HUDEP-2 (cell line): Measurements from ENCODE around the gene CEP104.
"Not testable (repeated sequence)": the region's sequence is repeated elsewhere in the genome, so short reads cannot be mapped to it uniquely, and the experiment has no call there.

Experiments
- DNase-seq, 76 experiments: peaks; one replicate each; lab custom pipeline; 2025; ENCODE audit not compliant: unreplicated experiment in 76 of 76; lab: John Stamatoyannopoulos, UW

Gene CEP104

DNA sequence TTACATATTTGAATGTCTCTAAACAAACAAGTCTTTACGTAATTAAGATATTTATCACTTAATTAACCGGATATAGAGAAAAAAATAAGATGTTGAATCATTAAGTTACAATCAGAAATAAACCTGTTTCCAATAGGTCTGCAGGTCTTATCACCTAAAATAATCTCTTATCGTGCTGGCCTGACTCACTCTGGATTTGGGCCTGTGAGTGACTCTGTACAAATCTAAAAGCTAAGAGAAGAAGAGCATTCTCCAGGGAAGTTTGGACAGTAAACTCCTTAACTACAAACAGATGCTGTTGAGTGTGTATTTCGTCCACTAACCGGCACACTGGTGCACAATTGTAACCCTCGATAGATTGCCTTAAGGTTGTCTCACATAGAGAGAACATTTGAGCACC lies 25.3 kb downstream of the CEP104 start:
- no peak for DNase-seq

DNA sequence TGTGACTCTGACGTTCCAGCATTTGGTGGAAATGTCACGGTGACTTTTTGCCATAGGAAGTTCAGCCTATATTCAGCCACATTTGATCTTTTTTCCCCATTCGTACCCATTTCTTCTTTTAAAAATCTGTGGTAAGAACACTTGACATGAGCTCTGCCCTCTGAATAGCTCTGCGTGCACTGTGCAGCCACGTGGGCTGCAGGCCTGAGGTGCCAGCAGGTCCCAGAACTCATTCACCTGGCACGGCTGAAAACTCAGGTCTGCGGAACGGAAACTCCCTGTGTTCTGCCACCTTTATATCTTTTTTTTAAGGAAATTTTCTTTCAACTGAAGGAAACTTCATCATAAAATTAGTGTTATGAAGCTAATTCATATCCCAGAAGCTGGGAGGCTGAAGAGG lies 28.6 kb downstream of the CEP104 start:
- no peak for DNase-seq

DNA sequence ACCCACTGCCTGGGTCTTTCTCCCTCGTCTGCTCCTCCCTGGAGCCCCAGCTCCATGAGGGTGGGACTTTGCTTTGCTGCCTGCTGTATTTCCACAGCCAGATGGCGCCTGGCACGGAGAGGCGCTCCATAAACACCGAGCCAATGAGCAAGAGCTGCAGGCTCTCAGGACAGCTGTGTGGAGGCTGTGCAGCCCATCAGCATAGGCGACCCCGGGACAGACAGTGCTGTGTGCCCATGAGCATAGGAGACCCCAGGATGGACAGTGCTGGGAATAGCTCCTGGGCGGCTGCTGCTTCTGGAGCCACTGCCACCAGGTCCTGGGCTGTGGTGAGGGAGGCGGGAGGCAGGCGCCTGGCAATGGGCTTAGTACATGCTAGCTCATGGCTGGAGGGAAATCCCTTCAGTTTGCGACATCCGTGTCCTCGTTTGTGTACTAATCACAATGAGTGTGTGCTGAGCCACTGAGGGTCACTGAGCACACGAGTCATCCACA lies 29.2 kb downstream of the CEP104 start:
- no peak for DNase-seq

DNA sequence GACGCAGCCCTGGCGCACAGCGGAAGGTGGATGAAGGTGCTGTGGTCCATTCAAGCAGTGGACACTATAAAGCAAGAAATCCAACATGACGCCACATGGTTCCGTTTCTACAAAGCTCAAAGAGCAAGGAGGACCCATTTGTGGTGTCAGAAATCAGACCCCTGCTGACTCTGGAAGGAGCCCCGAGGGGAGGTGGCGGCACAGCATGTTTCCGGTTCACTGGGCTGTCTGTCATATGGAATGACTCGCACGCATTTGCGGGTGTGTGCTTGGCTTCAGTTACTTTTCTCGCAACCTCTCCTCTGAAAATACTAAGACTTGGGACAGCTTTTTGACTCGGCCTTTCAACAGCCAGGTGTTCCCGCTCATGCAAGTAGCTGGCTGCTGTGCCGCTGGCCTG lies 31.7 kb downstream of the CEP104 start:
- no peak for DNase-seq

DNA sequence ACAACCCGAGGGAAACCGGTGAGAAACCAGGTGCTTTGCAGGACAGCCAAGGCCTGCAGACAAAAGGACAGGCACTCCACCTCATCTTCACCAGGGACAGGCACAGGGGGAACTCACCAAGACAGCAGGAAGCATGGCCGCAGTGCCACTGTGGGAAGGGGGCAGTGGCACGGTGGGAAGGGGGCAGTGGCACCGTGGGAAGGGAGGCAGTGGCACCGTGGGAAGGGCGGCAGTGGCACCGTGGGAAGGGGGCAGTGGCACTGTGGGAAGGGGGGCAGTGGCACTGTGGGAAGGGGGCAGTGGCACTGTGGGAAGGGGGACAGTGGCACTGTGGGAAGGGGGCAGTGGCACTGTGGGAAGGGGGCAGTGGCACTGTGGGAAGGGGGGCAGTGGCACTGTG lies 32.4 kb downstream of the CEP104 start:
- no peak for DNase-seq

DNA sequence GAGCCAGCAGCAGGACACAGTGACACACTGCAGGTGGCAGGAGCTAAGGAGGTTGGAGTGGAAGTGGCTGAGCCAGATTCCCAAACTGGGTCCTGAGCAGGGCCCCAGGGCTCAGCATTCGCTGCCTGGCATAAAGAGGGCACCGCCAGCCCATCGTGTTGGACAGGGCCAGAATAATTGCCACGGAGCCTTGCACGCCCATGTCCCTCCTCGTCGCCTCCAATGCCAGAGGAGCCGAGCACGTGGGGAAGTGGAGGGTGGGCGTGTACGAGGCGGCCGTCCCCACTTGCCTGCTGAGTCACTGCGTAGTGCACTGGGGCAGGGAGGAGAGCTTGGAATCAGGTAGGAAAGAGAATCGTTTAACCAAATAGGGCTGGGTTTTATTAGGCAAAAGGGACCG lies 34.6 kb downstream of the CEP104 start:
- no peak for DNase-seq

DNA sequence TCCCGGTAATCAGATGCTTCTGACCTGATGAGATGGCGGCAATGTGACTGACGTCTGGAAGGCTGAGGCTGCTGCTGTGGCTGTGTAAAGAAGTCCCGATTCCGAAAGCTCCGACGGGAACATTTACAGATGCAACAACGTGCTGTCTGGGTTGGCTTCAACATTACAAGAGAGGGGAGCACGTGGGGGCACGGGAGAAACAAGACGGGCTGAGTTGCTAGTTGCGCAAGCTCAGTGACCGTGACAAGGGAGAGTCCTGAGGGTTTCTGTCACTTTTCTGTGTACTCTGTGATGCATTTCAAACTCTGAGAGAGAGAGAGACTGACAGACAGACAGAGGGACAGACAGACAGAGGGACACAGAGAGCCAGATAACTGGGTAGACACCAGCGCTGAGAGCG lies 35.1 kb downstream of the CEP104 start:
- DNase-seq, result no peak

DNA sequence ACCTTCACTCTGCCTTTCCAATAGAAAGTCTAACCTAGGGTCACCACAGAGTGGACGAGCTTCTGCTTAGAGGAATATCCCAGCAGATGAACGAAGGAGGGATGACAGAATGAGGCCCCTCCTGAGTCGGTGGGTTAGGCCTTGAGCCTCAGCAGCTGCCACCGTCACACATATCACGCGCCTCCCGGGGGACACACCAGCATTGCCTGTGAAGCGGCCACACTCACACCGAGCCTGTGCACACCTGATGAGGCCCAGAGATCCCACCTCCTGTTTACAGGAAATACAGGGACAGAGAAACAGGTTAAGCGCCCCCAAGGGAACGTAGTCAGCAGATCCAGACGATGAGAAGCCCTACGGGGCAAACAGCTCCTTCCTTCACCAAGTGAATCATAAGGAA lies 35.6 kb downstream of the CEP104 start:
- no peak for DNase-seq

DNA sequence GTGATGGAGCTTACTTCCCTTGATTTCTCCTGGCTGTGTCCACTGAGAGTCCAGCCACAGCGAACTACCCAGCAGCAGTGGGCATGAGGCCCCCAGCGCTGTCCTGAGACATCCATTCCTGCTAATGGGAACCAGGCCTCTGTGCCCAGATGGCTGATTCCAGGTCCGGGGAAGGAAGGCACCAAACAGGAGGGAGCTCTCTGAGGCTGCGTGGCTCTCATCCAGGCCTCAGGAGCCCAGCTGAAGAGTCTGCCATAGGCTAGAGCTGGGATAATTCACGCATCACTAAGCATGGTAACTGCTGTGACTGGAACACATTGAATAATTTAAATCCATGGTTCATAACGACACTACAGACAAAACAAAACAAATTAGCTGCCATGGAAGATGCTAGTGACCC lies 36.0 kb downstream of the CEP104 start:
- DNase-seq, result no peak

DNA sequence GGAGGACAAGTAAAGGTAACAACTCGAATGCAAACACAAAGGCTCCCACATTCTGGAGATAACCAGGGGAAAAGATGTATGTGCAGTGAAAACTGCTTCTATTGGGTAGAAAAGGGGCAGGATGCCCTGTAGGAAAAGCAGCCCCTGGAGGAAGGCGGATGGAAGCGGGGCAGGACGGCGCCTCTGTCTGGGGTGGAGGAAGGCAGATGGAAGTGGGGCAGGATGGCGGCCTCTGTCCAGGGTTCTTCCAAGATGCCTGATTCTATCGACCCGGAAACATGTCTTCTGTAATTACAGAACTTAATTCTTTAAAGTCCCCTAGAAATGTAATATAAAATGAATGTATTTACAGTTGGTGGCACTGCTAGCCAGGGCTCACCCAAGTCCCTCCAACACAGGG lies 36.7 kb downstream of the CEP104 start:
- no peak for DNase-seq

DNA sequence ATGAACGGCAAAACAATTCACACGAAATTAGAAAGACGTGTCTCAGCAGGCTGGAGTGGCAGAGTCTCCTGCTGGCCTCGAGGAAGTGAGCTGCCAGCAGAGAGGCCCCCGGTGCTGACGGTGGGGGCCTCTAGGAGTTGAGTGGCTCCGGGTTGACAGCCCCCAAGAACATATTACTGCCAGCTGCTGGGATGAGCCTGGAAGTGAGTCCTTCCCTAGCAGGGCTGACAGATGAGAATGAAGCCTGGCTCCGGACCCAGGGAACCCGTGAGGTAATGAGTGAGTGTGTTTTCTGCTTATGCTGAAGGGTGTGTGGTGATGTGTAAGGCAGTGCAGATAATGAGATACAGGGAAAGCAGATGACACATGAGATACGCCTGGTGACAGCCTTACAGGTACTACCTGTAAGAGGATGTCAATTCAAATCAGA lies 37.2 kb downstream of the CEP104 start:
- DNase-seq, result no peak

DNA sequence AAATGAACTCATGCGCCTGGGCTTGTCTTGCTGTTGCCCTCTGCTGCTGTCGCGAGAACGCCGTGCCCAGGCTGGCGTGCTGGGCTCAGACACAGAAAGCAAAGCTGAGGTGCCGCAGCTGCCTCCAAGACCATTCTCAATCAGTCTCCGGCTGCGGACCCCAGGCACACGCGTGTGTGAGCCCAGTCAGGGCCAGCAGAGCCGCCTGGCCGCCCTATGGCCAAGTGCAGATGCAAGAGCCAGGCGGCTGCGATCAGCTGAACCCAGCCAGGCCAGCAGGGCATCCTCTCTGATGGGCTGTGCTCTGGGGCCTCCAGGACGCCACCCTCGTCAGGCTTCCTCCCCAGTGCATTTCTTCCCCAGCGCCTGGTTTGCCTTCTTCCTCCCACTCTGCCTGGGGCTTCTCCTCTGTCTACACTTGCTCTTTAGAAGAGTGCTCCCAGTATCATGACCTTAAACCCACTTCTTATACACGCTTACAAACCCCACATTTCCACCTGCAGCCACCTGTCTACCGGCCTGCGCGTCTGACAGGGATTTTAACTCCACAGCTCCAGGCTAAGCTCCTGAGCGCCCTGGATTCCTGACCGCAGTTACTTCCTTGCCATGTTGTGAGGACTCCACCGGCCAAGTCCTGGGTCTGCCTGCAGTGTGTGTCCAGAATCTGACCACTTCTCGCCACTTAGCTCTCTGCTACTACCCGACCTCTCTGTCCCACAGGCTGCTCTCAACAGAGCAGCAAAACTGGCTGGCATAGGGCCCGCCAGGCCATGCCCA lies 39.0 kb downstream of the CEP104 start:
- DNase-seq, result no peak

DNA sequence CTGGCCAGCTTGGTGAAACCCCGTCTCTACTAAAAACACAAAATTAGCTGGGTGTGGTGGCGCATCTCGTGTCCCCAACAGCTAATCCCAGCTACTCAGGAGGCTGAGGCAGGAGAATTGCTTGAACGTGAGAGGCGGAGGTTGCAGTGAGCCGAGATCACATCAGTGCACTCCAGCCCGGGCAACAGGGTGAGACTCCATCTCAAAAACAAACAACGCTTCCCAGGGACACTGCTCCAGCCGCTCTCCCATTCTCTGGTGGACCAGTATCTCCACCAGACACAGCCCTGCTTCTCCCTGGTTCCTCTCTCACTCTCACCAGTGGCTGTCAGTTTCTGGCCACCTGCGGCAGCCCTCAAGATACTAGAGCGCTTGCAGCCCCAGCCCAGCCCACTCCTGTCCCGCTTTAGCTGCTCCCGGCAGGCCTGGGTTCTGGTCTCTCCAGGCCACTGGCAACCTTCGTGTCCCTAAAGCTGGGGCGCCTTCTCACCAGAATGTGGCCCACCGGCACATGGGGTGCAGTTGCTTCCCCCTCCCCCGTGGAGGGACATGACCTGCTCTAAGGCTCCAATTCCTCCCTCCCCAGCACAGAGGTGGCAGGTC lies 39.8 kb downstream of the CEP104 start:
- no peak for DNase-seq

DNA sequence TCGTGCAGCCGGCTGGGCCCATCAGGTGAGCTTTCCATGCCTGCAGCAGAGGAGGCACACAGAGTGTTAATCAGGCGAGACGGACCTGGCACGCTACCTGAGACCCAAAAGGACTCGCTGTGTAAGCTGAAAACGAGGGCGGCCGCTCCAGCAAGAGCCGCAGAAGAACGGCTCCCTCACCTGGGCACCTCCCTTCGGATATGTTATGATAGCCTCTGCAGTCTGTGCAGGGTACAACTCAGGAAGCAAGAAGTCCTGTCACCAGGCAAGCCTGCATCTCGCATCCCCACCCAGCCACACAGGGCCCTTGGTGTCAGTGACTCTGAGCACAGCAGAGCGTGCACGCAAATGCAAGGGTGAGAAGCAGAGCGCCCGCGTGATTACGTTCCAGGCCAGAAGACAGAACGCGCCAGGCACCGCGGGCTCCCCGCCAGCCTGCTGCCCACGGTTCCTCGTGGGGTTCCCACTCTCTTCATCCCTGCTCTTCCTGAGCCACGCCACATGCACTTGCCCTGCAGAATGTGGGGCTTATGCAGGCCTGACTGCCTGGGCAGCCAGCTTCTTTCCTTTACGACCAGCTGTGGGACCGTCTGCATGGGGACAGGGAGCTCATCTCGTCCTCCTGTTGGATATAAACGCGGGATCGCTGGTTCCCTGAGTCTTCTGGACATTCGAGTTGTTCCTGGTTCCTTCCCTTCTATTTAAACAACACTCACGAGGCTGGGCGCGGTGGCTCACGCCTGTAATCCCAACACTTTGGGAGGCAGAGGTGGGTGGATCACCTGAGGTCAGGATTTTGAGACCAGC lies 40.5 kb downstream of the CEP104 start:
- no peak for DNase-seq

DNA sequence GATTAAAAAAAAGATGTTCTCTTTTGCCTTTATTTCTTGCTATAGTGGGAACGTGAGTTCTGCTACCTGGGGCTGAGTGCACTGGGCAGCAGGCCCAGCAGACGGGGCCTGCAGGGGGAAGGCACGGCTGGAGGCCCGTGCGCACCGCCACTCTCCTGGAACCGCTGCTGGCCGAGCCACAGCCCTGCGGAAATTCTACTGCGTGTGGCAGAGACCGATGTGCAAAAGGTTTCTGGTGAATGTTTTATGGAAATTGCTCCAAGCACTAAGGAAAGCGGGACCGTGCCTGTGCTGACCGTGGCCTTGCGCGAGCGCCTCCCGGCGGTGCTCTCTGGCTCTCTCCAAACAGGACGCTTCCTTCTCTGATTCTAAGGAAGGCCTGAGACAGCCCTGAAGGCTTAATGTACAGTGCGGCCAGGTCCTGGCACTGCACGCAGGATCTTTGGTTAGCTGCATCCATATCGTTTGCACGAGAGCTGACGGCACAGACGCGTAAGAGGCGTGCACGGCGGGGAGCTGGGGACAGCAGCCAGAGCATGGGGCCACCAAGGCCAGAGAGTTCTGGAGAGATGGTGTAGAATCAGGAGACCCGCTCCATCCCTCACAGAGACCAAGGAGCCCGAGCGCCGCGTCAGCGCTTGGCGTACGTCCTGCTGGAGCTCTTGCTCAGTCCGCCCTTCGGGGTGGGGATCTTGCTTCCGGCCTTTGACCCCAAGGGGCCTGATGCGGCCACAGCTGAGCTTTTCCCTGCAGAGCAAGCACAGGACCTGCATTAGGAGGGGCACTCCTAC lies 42.0 kb downstream of the CEP104 start:
- DNase-seq, result no peak

DNA sequence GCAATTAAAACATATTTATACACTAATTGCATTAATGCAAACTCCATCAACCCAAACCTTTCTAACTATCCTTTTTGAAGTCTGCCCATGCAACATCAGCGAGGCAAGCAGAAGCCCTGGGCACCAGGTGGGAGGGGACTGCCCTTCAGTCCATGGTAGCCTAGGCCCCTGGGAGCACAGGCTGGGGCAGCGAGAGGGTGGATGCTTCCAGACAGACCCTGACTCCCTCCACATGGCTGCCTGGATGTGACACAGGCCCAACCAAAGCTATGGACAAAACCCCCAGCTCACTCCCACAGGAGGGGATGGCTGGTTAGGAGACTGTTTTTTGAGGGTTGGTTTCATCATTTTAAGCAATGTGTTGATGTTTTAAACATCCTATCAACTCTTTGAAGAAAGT lies 42.9 kb downstream of the CEP104 start:
- DNase-seq, result no peak

DNA sequence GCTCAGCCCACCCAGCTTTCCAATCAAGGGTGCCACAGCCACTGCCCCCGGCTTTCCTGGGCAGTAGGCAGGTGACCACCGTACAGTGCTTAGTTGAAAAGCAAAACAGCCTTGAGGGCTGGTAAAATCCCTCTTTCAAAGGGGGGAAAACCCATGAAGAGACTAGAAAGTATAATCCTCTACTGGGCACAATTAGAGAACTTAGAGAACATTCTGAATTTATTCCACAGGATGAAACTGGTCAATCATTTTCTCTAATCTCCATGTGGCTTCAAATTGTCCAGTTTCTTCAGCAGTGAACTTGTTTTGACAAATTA lies 45.5 kb downstream of the CEP104 start:
- DNase-seq, result no peak

DNA sequence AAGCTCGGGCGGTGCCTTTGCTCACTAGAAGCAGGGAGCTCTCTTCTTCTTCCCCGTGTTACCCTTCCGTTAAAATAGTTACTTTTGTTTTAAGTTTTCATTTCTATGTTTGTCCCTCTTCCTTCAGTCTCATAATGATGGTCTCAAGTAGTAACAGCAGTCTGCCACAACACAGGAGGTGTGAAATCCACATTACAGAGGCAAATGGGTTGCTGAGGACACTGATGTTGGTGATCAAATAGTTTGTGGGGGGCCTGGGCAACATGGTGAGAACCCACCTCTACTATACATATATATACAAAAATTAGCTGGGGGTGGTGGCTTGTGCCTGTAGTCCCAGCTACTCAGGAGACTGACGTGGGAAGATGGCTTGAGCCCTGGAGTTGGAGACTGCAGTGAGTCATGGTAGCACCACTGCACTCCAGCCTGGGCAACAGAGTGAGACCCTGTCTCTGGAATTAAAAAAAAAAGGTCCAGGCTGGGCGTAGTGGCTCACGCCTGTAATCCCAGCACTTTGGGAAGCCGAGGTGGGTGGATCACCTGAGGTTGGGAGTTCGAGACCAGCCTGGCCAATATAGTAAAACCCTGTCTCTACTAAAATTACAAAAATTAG lies 46.8 kb downstream of the CEP104 start:
- not testable (repeated sequence) for DNase-seq

DNA sequence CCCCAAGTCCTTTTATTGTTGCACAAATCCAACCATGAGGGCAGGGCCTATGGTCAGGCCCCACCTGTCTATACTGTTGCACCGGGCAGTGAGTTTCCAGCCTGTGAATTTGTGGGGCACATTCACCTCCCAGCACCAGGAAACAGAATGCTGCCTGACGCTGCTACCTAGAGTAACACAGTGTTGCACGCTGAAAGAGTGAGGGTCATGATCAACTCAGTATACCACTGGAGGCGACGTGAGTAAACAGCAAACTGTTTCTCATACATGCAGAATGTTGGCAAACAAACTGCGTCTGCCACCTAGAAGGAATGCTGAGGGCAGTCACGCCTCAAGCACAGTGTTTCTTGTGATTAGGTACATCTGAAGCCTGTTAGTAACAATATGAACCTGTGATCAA lies 47.3 kb downstream of the CEP104 start:
- no peak for DNase-seq

DNA sequence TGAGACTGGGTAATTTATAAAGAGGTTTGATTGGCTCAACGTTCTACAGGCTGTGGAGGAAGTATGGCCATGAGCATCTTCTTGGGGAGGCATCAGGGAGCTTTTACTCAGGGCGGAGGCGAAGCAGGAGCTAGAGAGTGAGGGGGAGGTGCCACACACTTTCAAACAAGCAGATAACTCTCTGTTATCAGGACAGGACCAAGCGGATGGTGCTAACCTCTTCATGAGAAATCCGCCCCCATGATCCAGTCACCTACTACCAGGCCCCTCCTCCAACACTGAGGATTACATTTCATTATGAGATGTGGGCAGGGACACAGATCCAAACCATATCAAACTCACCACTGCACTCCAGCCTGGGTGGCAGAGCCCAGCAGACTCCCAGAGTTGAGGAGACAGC lies 49.2 kb downstream of the CEP104 start:
- DNase-seq, result peak in 51 of 76 experiments; percentile 7 to 95 (median 47)

DNA sequence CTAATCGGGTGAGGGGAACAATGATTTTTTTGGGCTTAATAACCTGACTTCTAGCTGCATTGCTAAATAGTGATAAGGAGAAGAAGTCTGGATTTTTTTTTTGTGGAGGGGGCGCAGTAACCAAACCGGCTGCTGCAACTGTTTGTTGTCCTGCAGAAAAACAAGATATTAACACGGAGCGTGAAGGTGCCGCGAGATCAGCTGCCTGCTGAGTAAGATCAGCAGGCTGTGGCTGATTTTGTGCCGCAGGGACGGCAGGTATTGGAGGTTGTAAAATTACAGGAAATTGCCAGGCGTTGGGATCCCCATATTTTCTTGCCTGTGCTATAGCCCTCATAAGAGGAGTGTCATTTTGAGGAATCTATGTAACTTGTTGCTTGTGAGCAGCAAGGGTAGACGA lies 52.0 kb downstream of the CEP104 start:
- no peak for DNase-seq
